CMK (cell line): ENCODE measurements around the gene GUCD1.
A peak's percentile ranks its signal among the peaks of the same experiment; 100 is the strongest.

Source experiments
- DNase-seq: peaks from one replicate; pipeline ENCODE4 v3.0.0-alpha.2; 2010; ENCODE audit warnings: low read depth

Gene GUCD1

GRCh38 chr22:24503843-24504338 is 51.0 kb downstream of the GUCD1 start:
- DNase-seq = no peak

- peak; percentile 52 for DNase-seq
Observed at GRCh38 chr22:24503137-24503842, 51.6 kb downstream of the GUCD1 start.

GRCh38 chr22:24502541-24502940 is 52.4 kb downstream of the GUCD1 start:
- no peak for DNase-seq

- DNase-seq = no peak
Observed at GRCh38 chr22:24502034-24502433, 52.9 kb downstream of the GUCD1 start.

- DNase-seq = no peak
Observed at GRCh38 chr22:24501301-24502005, 53.5 kb downstream of the GUCD1 start.

GRCh38 chr22:24500277-24500820 is 54.6 kb downstream of the GUCD1 start:
- DNase-seq = no peak

- DNase-seq = no peak
Observed at GRCh38 chr22:24499706-24500276, 55.1 kb downstream of the GUCD1 start.

- no peak for DNase-seq
Observed at GRCh38 chr22:24498824-24499223, 56.1 kb downstream of the GUCD1 start.

GRCh38 chr22:24497841-24498258 is 57.1 kb downstream of the GUCD1 start:
- DNase-seq = no peak

GRCh38 chr22:24496661-24497060 is 58.3 kb downstream of the GUCD1 start:
- DNase-seq = no peak

GRCh38 chr22:24496234-24496633 is 58.7 kb downstream of the GUCD1 start:
- no peak for DNase-seq

- no peak for DNase-seq
Observed at GRCh38 chr22:24495365-24495675, 59.6 kb downstream of the GUCD1 start.

GRCh38 chr22:24494528-24495364 is 60.2 kb downstream of the GUCD1 start, which contains the start of gene UPB1:
TSS of gene UPB1 (plus strand) at chr22:24495332. CDS start at chr22:24495404, 72 bp downstream.
- no peak for DNase-seq

GRCh38 chr22:24494167-24494527 is 60.8 kb downstream of the GUCD1 start:
- no peak for DNase-seq

GRCh38 chr22:24492391-24492790 is 62.5 kb downstream of the GUCD1 start:
- DNase-seq = no peak
